OCI-LY1 (cell line): ENCODE measurements around the gene NPM3.

Source experiments
- CTCF ChIP-seq: fragments of 200-600 bp; sonication (generic), shearing (Covaris generic); IDR thresholded peaks from 2 replicates; pipeline ENCODE4 v1.5.1; 2017; ENCODE audit warnings: mild to moderate bottlenecking, antibody characterized with exemption, low read length, moderate library complexity, mixed read lengths
- EZH2 ChIP-seq: fragments of 200-600 bp; sonication (generic), shearing (Covaris generic); IDR thresholded peaks from 2 replicates; pipeline ENCODE4 v1.8.0; 2017; ENCODE audit warnings: borderline replicate concordance, mixed run types, mild to moderate bottlenecking, antibody characterized with exemption, low read length, moderate library complexity, mixed read lengths

- TF ChIP-seq CTCF: no peak
- TF ChIP-seq EZH2: no peak
Observed at GRCh38 chr10:101783736-101784118, 481 bp upstream of the NPM3 start.
